NCI-H2171 (cell line): ENCODE data around the gene UGT1A6.
"Not testable (repeated sequence)": the region's sequence is repeated elsewhere in the genome, so short reads cannot be mapped to it uniquely, and the experiment has no call there.

Source experiments
- DNase-seq: peaks from one replicate; lab custom pipeline; 2025; lab: John Stamatoyannopoulos, UW

UGT1A6 gene

DNA sequence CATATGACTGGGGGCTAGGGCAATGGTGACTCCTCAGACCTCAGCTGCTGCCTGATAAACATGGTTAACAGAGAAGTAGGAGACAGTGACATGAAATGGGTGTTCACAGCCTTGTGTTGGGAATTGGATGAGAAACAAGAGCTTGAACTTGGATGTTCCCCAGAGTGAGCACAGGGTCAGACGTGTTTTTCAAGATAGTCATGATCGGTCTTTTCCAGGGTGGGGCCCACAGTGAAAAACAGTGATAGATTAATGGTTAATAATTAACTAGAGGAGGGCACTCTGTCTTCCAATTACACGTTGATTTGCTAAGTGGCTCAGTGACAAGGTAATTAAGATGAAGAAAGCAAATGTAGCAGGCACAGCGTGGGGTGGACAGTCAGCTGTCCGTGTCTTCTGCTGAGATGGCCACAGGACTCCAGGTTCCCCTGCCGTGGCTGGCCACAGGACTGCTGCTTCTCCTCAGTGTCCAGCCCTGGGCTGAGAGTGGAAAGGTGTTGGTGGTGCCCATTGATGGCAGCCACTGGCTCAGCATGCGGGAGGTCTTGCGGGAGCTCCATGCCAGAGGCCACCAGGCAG is 36.1 kb downstream of the UGT1A6 start, which contains the start of gene UGT1A3:
Gene UGT1A3, plus strand, starts transcription at position 320 of the 579 bp plus-strand sequence. Its CDS starts 85 bp downstream, at position 405.
- DNase-seq = no peak

DNA sequence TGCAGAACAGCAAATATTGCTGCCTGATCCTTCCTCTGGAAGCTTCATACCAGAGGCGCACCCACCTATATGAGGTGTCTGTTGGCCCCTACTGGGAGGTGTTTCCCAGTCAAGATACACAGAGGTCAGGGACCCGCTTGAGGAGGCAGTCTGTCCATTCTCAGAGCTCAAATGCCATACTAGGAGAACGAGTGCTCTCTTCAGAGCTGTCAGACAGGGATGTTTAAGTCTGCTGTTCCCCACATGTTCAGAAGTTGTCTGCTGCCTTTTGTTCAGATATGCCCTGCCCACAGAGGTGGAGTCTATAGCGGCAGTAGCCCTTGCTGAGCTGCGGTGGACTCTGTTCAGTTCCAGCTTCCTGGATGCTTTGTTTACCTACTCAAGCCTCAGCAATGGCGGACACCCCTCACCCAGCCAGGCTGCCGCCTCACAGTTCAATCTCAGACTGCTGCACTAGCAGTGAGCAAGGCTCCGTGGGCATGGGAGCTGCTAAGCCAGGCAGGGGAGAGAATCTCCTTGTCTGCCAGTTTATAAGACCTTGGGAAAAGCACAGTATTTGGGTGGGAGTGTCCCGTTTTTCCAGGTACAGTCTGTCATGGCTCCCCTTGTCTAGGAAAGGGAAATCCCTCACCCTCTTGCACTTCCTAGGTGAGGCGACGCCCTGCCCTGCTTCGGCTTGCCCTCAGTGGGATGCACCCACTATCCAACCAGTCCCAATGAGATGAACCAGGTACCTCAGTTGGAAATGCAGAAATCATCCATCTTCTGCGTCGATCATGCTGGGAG is 44.4 kb downstream of the UGT1A6 start:
- not testable (repeated sequence) for DNase-seq

DNA sequence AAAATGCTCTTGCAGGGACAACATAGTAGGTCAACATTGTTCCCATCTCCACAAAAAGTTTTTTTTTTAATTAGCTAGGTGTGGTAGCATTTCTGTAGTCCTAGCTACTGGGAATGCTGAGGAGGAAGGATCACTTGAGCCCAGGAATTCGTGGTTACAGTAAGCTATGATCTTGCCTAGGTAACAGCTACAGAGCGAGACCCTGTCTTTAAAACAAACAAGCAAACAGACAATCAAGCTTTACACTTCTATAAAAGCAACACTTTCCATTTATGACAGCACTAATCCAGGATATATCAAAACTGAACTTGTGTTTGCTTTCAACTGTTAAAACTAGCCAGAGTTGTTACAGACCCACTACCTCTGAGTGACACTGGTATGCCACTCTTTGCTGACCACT is 48.2 kb downstream of the UGT1A6 start:
- DNase-seq = no peak

DNA sequence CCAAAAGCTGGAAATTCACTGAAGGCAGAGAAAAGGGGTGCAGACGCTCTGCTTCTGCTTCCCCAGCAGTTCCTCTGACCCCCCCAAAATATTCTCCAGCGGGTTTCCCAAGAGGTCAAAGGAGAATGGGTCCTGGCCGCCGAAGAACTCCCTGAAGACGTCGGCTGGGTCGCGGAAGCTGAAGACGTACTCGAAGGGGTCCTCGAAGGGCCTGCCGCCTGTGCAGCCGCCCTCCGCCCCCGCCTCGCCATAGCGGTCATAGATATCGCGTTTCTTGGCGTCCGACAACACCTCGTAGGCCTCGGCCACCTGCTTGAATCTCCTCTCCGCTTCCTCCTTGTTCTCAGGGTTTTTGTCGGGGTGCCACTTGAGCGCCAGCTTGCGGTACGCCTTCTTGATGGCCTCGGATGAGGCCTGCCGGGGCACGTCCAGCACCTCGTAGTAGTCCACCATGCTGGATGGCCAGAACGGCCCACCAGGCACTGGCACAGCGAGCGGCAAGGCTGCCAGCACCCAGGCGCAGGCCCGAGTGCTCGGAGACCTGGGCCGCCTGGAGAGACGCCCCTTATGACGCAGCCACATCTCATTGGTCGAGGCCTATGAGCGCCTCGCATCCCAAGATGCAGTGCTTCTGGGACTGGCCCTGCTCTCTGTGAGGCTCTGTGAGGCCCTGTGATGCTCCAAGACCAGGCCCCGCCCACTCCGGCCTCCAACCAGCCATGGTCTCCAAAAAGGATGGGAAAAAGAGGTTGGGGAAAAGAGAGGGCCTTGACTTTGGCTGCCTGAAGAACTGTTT is 51.0 kb downstream of the UGT1A6 start:
- no peak for DNase-seq

DNA sequence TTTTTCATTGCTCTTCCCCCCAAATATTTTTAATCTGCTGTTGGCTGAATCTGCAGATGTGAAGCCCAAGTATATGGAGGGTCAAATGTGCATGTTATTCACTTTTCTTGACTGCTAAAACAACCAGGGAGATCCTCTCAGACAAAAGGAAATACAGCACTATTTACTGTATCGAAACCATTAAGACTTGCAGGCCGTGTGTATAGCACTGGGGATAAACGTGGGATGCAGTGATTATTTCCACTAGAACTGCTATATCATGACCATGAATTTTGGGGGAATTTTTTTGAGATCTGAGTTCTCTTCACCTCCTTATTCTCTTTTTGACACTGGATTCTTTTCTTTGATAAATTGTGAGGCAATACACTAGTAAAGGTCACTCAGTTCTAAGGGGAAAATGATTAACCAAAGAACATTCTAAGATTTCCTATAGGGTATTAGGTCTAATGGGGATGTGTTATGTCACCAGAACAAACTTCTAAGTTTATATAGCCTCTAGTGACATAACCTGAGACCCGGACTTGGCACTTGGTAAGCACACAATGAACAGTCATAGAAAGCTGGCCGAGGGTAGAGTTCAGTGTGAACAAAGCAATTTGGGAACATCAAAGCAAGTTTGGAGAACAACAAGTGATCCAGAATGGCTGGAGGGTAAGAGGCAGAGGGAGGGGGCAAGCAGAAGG is 52.5 kb downstream of the UGT1A6 start:
- no peak for DNase-seq

DNA sequence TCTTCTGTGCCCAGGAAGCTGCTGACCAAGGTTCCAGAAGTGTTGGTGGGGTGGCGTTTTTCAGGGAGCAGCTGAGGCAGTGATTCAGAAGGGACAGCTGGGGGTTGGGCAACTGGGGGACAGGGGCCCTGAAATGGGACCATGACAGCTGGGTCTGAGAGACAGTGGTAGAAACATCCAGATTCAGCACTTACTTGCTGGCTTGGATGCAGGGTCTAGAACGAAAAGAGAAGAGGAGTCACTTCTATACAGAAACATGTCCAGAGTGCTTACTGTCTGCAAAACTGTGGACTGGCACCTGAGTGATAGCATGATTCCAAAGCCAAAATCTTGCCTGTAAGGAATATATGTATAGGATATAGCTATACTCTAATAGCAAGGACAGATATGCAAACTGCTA is 53.1 kb downstream of the UGT1A6 start:
- not testable (repeated sequence) for DNase-seq

DNA sequence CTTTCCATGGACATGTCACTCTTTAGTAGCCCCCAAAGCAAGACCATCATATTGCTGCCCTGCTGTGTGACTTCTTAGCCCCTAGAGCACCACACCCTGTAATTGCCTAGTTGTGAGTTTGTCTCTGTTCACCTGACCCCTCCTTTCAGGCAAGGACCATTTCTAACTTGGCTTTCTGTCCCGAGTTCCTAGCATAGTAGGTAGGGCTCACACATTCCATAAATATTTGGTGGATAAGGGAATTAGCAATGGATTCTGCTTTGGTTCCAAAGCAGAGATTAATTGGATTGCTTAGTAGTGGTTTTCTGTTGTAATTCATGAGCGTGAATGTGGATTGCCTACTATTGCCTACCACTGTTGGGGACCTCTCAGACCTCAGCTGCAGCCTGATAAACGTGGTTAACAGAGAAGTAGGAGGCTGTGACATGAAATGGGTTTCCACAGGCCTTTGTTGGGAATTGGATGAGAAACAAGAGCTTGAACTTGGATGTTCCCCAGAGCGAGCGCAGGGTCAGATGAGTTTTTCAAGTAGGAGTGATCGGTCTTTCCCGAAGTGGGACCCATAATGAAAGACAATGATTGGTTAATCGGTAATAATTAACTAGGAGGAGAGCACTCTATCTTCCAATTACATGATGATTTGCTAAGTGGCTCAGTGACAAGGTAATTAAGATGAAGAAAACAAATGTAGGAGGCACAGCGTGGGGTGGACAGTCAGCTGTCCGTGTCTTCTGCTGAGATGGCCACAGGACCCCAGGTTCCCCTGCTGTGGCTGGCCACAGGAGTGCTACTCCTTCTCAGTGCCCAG is 54.0 kb downstream of the UGT1A6 start:
- no peak for DNase-seq

DNA sequence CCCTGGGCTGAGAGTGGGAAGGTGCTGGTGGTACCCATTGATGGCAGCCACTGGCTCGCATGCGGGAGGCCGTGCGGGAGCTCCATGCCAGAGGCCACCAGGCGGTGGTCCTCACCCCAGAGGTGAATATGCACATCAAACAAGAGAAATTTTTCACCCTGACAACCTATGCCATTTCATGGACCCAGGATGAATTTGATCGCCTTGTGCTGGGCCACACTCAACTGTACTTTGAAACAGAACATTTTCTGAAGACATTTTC is 54.5 kb downstream of the UGT1A6 start:
- no peak for DNase-seq

DNA sequence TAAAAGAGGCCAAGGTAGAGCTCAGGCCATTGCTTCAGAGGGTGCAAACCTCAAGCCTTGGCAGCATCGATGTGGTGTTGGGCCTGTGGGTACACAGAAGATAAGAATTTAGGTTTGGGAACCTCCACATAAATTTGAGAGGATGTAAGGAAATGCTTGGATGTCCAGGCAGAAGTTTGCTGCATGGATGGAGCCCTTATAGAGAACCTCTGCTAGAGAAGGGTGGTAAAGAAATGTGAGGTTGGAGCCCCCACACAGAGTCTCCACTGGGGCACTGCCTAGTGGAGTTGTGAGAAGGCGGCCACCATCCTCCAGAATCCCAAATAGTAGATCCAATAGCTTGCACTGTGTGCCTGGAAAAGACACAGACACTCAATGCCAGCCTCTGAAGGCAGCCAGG is 58.0 kb downstream of the UGT1A6 start:
- not testable (repeated sequence) for DNase-seq

DNA sequence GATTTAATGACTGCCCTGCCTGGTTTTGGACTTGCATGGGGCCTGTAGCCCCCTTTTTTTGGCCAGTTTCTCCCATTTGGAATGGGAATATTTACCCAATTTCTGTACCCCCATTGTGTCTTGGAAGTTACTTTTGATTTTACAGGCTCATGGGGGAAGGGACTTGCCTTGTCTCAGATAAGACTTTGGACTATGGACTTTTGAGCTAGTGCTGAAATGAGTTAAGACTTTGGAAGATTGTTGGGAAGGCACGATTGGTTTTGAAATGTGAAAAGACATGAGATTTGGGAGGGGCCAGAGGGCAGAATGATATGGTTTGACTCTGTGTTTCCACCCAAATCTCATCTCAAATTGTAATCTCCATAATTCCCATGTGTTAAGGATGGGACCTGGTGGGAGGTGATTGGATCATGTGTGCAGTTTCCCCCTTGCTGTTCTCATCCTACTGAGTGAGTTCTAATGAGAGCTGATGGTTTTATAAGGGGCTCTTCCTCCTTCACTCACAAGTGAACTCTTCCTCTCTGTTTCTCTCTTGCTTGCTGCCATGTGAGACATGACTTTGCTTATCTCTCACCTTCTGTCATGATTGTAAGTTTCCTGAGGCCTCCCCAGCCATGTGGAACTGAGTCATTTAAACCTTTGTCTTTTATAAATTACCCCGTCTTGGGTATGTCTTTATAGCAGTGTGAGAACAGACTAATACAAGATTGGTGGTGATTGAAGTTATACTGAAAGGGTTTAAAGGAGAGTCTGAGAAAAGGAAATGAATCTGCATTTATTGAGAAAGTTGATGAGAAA is 58.7 kb downstream of the UGT1A6 start:
- DNase-seq = not testable (repeated sequence)

DNA sequence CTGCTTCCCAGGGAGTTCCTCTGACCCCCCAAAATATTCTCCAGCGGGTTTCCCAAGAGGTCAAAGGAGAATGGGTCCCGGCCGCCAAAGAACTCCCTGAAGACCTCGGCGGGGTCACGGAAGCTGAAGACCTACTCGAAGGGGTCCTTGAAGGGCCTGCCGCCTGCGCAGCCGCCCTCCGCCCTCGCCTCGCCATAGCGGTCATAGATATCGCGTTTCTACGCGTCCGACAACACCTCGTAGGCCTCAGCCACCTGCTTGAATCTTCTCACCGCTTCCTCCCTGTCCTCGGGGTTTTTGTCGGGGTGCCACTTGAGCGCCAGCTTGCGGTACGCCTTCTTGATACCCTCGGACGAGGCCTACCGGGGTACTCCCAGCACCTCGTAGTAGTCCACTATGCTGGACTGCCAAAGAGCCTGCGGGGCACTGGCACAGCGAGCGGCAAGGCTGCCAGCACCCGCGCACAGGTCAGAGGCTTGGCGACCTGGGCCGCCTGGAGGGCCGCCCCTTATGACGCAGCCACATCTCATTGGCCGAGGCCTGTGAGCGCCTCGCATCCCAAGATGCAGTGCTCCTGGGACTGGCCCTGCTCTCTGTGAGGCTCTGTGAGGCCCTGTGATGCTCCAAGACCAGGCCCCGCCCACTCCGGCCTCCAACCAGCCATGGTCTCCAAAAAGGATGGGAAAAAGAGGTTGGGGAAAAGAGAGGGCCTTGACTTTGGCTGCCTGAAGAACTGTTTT is 62.4 kb downstream of the UGT1A6 start:
- DNase-seq = no peak

DNA sequence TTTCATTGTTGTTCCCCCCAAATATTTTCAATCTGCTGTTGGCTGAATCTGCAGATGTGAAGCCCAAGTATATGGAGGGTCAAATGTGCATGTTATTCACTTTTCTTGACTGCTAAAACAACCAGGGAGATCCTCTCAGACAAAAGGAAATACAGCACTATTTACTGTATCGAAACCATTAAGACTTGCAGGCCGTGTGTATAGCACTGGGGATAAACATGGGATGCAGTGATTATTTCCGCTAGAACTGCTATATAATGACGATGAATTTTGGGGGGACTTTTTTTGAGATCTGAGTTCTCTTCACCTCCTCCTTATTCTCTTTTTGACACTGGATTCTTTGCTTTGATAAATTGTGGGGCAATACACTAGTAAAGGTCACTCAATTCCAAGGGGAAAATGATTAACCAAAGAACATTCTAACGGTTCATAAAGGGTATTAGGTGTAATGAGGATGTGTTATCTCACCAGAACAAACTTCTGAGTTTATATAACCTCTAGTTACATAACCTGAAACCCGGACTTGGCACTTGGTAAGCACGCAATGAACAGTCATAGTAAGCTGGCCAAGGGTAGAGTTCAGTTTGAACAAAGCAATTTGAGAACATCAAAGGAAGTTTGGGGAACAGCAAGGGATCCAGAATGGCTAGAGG is 63.9 kb downstream of the UGT1A6 start:
- DNase-seq = no peak

DNA sequence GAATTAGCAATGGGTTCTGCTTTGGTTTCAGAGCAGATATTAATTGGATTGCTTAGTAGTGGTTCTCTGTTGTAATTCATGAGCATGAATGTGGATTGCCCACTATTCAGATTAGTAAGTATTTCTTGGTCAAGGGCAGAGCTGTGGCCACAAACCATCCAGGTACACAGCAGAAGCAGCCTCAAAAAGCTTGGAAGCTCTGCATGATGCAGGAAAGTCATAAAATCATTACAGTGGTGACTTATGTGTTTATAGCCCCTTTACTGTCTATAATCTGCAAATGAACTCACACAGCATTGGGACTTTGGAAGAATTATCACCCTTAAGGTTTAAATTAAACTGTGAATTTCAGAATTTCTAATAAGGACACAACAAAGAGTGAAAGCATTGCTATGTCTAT is 65.5 kb downstream of the UGT1A6 start:
- no peak for DNase-seq

DNA sequence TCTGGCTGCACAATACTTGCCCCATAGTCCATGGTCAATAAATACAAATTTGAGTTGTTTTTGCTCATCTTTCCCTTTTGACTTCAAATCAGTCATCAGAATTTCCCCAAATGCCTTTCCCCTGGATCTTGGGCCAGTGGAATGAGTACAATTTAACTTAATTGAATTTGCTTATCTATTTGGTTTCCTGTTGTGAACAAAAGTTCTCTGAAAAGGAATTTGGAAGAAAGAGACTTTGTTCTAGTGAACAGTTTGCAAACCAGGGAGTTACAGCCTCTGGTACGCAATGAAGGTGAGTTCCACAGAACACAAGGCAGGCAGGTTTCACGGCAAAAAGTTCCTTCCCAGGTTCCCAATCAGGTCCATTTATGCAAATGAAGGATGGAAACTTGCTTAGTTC is 66.2 kb downstream of the UGT1A6 start:
- DNase-seq = no peak

DNA sequence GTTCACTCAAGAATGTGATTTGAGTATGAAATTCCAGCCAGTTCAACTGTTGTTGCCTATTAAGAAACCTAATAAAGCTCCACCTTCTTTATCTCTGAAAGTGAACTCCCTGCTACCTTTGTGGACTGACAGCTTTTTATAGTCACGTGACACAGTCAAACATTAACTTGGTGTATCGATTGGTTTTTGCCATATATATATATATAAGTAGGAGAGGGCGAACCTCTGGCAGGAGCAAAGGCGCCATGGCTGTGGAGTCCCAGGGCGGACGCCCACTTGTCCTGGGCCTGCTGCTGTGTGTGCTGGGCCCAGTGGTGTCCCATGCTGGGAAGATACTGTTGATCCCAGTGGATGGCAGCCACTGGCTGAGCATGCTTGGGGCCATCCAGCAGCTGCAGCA is 67.4 kb downstream of the UGT1A6 start, which contains the start of gene UGT1A1:
Gene UGT1A1, plus strand, starts transcription at position 228 of the 400 bp plus-strand sequence. Its CDS starts 18 bp downstream, at position 246.
- no peak for DNase-seq

DNA sequence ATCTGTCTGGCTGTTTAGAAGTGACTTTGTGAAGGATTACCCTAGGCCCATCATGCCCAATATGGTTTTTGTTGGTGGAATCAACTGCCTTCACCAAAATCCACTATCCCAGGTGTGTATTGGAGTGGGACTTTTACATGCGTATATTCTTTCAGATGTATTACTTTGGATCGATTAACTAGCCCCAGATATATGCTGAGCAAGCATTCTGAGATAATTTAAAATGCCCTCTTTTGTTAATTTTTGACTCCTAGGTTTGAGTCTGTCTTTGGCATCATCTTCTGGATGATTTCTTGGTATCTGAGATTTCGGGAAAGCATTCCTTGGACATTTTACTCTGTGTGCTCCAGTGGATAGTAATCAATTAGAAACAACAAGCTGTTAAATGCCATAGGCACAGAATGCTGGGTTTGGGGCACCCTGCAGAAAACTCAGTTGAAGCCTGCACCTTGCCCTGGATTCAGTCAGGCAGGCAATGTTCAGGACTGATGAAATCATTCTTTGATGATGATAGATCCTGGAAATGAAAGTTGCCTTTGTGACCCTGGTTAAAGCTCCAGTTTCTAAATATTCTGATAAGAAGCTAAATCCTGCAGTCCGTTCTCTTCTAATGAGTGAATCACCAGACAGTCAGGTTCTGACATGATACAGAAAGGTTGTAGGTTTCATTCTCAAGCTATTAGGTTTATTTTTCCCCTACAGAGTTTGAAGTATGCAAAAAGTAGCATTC is 68.5 kb downstream of the UGT1A6 start:
- DNase-seq = no peak

DNA sequence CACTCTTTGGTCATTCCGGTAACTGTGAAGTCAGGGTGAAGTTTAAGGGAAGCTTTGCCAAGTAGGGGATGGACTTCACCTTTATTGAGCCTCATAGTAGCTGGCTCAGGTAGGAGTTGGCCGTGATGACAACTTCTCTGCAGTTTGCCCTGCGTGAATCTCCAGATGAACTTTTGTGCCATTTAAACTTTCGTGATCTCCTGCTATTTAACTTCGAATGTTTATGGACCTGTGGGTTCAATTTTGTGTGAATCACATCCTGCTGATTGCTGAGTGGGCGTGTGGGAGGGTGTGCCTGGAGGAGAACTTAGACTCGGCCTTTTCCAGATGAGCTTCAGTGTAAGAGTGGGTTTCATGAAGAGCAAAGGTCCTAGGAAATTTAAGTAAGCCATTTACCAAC is 71.6 kb downstream of the UGT1A6 start:
- DNase-seq = no peak

DNA sequence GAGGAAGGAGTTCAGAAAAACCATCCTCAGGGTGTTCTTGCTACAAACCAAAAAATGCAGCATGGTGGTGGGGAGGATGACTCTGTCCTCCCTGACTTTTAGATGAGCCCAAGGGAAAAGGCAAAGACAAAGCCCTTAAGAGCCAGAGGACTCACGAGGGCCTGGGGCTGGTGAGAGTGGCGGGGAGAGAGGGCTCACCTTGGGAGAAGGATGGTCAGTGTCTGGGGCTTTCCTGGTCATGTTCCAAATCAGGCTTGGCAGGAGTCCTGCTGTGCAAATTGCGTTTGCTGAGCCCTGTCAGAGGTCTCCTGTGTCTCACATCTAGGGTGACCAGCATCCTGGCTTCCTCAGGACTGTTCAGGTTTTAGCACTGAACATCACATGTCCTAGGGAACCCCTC is 72.1 kb downstream of the UGT1A6 start:
- no peak for DNase-seq

DNA sequence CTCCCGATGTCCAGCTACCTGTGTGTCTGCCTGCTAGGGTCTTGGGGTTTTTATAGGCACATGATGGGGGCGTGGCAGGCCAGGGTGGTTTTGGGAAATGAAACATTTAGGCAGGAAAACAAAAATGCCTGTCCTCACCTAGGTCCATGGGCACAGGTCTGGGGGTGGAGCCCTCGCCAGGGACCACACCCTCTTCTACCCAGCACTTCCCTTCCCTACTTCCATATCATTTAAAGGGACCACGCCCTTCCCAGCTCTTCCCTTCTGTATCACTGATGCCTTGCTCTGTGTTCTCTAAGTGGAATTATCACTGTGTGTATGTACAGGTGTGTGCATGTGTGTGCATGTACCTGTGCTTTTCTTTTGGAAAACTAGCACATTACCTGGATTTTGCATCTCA is 73.7 kb downstream of the UGT1A6 start:
- no peak for DNase-seq
